Neuronal stem cell (in vitro differentiated cells): ENCODE data around the gene NPB.
A peak's percentile ranks its signal among the peaks of the same experiment; 100 is the strongest.
"Not testable (repeated sequence)": the region's sequence is repeated elsewhere in the genome, so short reads cannot be mapped to it uniquely, and the experiment has no call there.

ENCODE experiments used
- DNase-seq: peaks from one replicate; pipeline ENCODE4 v3.0.0-alpha.2; 2013; ENCODE audit warnings: low spot score
- H2AFZ ChIP-seq: one replicate; pipeline ENCODE4 v1.6.1; 2013; ENCODE audit warnings: mild to moderate bottlenecking, low read length, inconsistent platforms
- H2AK5ac ChIP-seq: 2 replicates; pipeline ENCODE4 v1.6.1; 2013; ENCODE audit warnings: low read depth, mild to moderate bottlenecking, inconsistent platforms, low read length, moderate library complexity, mixed read lengths
- H2BK120ac ChIP-seq: 2 replicates; pipeline ENCODE4 v1.6.1; 2013; ENCODE audit warnings: low read depth, mild to moderate bottlenecking, inconsistent platforms, low read length, moderate library complexity, mixed read lengths
- H2BK12ac ChIP-seq: one replicate; pipeline ENCODE4 v1.6.1; 2013; ENCODE audit warnings: low read length, inconsistent platforms
- H2BK15ac ChIP-seq: 2 replicates; pipeline ENCODE4 v1.6.1; 2013; ENCODE audit warnings: mild to moderate bottlenecking, low read length, inconsistent platforms, mixed read lengths
- H2BK5ac ChIP-seq: one replicate; pipeline ENCODE4 v1.6.1; 2013; ENCODE audit warnings: inconsistent platforms, mild to moderate bottlenecking, low read length, moderate library complexity
- H3K14ac ChIP-seq: one replicate; pipeline ENCODE4 v1.6.1; 2013; ENCODE audit warnings: low read length, inconsistent platforms
- H3K18ac ChIP-seq: 2 replicates; pipeline ENCODE4 v1.6.1; 2013; ENCODE audit warnings: low read length, inconsistent platforms
- H3K23ac ChIP-seq: 2 replicates; pipeline ENCODE4 v1.6.1; 2013; ENCODE audit warnings: low read depth, mild to moderate bottlenecking, mixed read lengths, low read length, inconsistent platforms; ENCODE audit not compliant: poor library complexity
- H3K27ac ChIP-seq: replicated peaks from 3 replicates; pipeline ENCODE4 v1.5.1; 2013; ENCODE audit warnings: low read length, inconsistent platforms
- H3K27me3 ChIP-seq, 3 experiments: 2 replicates each; pipeline ENCODE4 v1.6.1; 2013; ENCODE audit warnings: low read length in 3 of 3, mild to moderate bottlenecking in 2 of 3, inconsistent platforms in 1 of 3, low read depth in 1 of 3, mixed read lengths in 1 of 3, moderate library complexity in 1 of 3; ENCODE audit not compliant: control insufficient read depth in 3 of 3, insufficient read depth in 3 of 3
- H3K36me3 ChIP-seq, 2 donors: replicated peaks in 1 of 2; 2 replicates each; pipeline ENCODE4 v1.6.1; 2013; ENCODE audit warnings: low read length in 2 of 2; ENCODE audit not compliant: control insufficient read depth in 2 of 2, insufficient read depth in 2 of 2
- H3K4ac ChIP-seq: 2 replicates; pipeline ENCODE4 v1.6.1; 2013; ENCODE audit warnings: inconsistent platforms, mild to moderate bottlenecking, low read length, moderate library complexity
- H3K4me1 ChIP-seq, 2 donors: 1 replicate in 1 of 2; 2 replicates in 1 of 2; pipeline ENCODE4 v1.6.1; 2013; ENCODE audit warnings: low read length in 2 of 2, low read depth in 1 of 2; ENCODE audit not compliant: control insufficient read depth in 2 of 2, insufficient read depth in 1 of 2
- H3K4me2 ChIP-seq: one replicate; pipeline ENCODE4 v1.6.1; 2013; ENCODE audit warnings: mild to moderate bottlenecking, low read length, inconsistent platforms; ENCODE audit not compliant: insufficient read depth, poor library complexity, severe bottlenecking
- H3K4me3 ChIP-seq, 2 donors: 2 replicates each; pipeline ENCODE4 v1.5.1; 2013; ENCODE audit warnings: low read length in 2 of 2, mild to moderate bottlenecking in 2 of 2, inconsistent platforms in 1 of 2, moderate library complexity in 1 of 2
- H3K79me1 ChIP-seq: one replicate; pipeline ENCODE4 v1.6.1; 2013; ENCODE audit warnings: low read depth, mild to moderate bottlenecking, inconsistent platforms, low read length, moderate library complexity
- H3K9ac ChIP-seq: one replicate; pipeline ENCODE4 v1.6.1; 2013; ENCODE audit warnings: mild to moderate bottlenecking, low read depth, low read length, inconsistent platforms; ENCODE audit not compliant: poor library complexity
- H3K9me3 ChIP-seq, 2 donors: replicated peaks in 1 of 2; 2 replicates each; pipeline versions ENCODE3 to v1.6.1; 2013; ENCODE audit warnings: low read length in 2 of 2, mild to moderate bottlenecking in 2 of 2, inconsistent platforms in 1 of 2, low read depth in 1 of 2, mixed read lengths in 1 of 2, moderate library complexity in 1 of 2; ENCODE audit not compliant: control insufficient read depth in 2 of 2, insufficient read depth in 1 of 2
- H4K8ac ChIP-seq: one replicate; pipeline ENCODE4 v1.6.1; 2013; ENCODE audit warnings: low read depth, mild to moderate bottlenecking, inconsistent platforms, low read length, moderate library complexity
- H4K91ac ChIP-seq: one replicate; pipeline ENCODE4 v1.6.1; 2013; ENCODE audit warnings: low read length, low read depth, mild to moderate bottlenecking, inconsistent platforms; ENCODE audit not compliant: poor library complexity
- WGBS, 2 donors: extraction: QIAGEN DNeasy Blood & Tissue Kit; methylation state at CpG; one replicate each; pipeline ENCODE4 v1.1.7; 2013; ENCODE audit warnings: missing lambda C conversion rate in 2 of 2, mixed read lengths in 1 of 2; ENCODE audit not compliant: insufficient read length in 2 of 2, insufficient replicate concordance in 1 of 2; ENCODE audit errors: extremely low coverage in 2 of 2; 5-methylcytosine and 5-hydroxymethylcytosine counted together

NPB gene

DNA sequence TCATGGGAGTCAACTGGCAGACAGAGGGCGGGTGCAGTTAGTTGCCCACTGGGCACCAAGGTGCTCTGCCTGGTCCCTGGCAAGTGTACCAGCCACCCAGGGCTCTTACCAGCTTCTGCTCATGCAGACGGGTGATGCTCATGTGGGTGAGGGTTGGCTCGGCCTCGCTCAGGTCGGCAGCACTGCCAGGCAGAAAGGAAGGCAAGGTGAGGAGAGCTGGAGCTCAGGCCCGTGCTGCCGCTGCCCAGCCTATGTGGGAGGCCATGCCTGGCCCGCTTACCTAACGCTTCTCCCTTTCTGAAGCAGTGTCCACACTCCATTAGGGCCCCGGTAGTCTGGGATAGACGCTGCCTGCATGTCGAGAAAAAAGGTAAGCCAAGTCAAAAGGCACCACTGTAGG lies 13.3 kb downstream of the NPB start:
- Histone ChIP-seq H2AK5ac (no peak overlapping the region), H3K4me2 (no peak overlapping the region), H4K8ac (no peak overlapping the region), H2AFZ (no peak overlapping the region), H3K23ac (no peak overlapping the region), H3K4me1 (peaks cover 4 to 10% of the 10 kb centered on the region in 2 donors), H3K27me3 (no peaks in the 10 kb centered on the region), H3K18ac (no peak overlapping the region), H2BK120ac (no peak overlapping the region), H2BK12ac (no peak overlapping the region), H3K9ac (no peak overlapping the region), H2BK15ac (no peak overlapping the region), H3K14ac (no peak overlapping the region), H2BK5ac (no peak overlapping the region), H4K91ac (no peak overlapping the region), H3K4ac (no peak overlapping the region), H3K79me1 (peaks cover 8% of the 10 kb centered on the region), H3K27ac (no peak overlapping the region), H3K4me3 (peak overlapping the region in 1 of 2 donors; percentile 3), H3K9me3 (no peaks in the 10 kb centered on the region), H3K36me3 (peaks cover 28 to 58% of the 10 kb centered on the region in 2 donors)
- WGBS, 2 donors, result no CpG with 5 or more reads among the region's 12 CpGs
- DNase-seq, result no peak

DNA sequence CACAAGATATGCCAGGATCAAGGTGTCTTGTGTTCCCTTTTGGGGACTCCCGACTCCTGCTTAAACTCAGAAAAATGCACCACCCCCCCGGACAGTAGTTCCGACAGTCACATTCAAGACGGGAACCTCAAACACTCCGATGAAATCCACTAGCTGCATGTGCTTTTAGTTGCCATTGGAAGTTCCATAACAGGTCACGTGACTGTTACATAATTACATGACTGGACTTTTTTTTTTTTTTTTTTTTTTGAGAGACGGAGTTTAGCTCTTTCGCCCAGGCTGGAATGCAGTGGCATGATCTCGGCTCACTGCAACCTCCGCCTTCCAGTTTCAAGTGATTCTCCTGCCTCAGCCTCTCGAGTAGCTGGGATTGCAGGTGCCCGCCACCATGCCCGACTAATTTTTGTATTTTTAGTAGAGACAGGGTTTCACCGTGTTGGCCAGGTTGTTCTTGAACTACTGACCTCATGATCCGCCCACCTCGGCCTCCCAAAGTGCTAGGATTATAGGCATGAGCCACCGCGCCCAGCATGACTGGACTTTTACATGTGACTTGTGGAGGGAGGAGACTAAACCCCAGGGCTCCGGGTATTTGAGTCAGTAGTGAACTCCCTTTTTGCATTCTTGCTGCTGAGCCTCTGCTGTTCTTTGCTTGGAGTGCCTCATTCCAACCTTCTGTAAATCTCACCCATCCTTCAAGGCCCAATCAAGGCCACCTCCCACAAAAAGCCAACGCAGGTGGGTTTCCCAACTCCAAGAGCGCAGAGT lies 14.4 kb downstream of the NPB start:
- Histone ChIP-seq H3K36me3 (peaks cover 31 to 66% of the 10 kb centered on the region in 2 donors), H3K4ac (no peak overlapping the region), H3K79me1 (peaks cover 17% of the 10 kb centered on the region), H2BK12ac (no peak overlapping the region), H4K8ac (no peak overlapping the region), H2BK5ac (no peak overlapping the region), H3K4me2 (no peak overlapping the region), H3K14ac (no peak overlapping the region), H2BK15ac (no peak overlapping the region), H3K4me1 (peaks cover 3 to 7% of the 10 kb centered on the region in 2 donors), H3K27ac (no peak overlapping the region), H2AFZ (no peak overlapping the region), H3K4me3 (peak overlapping the region in 1 of 2 donors; percentile 77), H2AK5ac (no peak overlapping the region), H4K91ac (no peak overlapping the region), H3K23ac (no peak overlapping the region), H2BK120ac (no peak overlapping the region), H3K18ac (no peak overlapping the region), H3K27me3 (no peaks in the 10 kb centered on the region), H3K9me3 (no peaks in the 10 kb centered on the region), H3K9ac (no peak overlapping the region)
- WGBS, 2 donors, result no CpG with 5 or more reads among the region's 21 CpGs
- no peak for DNase-seq

DNA sequence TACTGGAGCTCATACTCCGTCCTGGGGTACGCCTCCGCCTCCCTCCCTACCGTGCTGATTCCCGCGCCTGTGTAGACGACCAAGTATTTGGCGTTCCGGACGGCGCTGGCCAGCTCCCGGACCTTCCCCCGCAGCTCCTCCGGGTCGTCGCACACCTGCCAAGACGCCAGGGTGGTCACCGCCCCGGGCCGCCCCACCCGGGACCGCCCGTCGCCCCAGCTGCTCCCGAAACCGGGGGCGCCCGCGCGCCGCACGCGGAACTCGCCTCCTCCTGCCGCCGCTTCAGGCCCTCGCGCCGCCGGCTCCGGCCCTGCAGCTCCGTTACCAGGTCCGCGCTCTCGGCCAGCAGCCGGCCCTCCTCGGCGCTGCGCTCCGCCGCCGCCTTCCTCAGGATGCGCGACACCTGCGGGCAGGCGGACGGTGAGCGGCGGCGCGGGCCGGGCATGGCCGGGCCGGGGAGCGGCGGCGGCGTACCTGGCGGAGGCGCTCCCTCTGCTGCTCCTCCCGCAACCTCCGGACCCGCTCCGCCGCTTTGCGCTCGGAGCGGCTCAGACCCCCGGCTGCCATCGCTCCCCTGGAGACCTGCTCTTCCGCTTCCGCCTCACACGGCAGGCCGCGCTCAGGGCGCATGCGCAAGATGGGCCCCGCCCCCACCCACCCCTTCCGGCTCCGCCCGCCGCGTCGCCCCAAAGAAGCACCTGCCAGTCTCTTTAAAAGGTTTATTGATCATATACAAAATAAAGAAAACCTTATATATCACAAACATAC lies 15.7 kb downstream of the NPB start, which contains the start of gene SIRT7:
TSS of gene SIRT7 (minus strand) at position 612 of the 768 bp plus-strand sequence. CDS start at position 567, 45 bp downstream.
- H3K9me3 ChIP-seq, result peaks cover 0 to under 1% of the 10 kb centered on the region in 2 donors
- no peak within 1 kb of the TSS for H2BK120ac ChIP-seq
- H2BK5ac ChIP-seq, result no peak within 1 kb of the TSS
- peak within 1 kb of the TSS; percentile 80 for H2AFZ ChIP-seq
- H2BK15ac ChIP-seq, result no peak within 1 kb of the TSS
- peak within 1 kb of the TSS; percentile 92 for H3K4me2 ChIP-seq
- H3K79me1 ChIP-seq, result peaks cover 27% of the 10 kb centered on the region
- WGBS, 2 donors, result no CpG with 5 or more reads among the region's 94 CpGs
- H3K4ac ChIP-seq, result no peak within 1 kb of the TSS
- H3K36me3 ChIP-seq, result peaks cover 37 to 68% of the 10 kb centered on the region in 2 donors
- H2AK5ac ChIP-seq, result peak within 1 kb of the TSS; percentile 64
- no peak within 1 kb of the TSS for H3K27ac ChIP-seq
- H4K91ac ChIP-seq, result no peak within 1 kb of the TSS
- no peaks in the 10 kb centered on the region for H3K27me3 ChIP-seq
- H2BK12ac ChIP-seq, result no peak within 1 kb of the TSS
- peak within 1 kb of the TSS; percentile 74 for H3K23ac ChIP-seq
- H3K4me1 ChIP-seq, result peaks cover 4 to 7% of the 10 kb centered on the region in 2 donors
- H3K18ac ChIP-seq, result peak within 1 kb of the TSS; percentile 57
- H4K8ac ChIP-seq, result no peak within 1 kb of the TSS
- H3K9ac ChIP-seq, result peak within 1 kb of the TSS; percentile 89
- H3K4me3 ChIP-seq, result peak within 1 kb of the TSS; percentile 77 to 90
- no peak within 1 kb of the TSS for H3K14ac ChIP-seq
- peak; percentile 83 for DNase-seq

DNA sequence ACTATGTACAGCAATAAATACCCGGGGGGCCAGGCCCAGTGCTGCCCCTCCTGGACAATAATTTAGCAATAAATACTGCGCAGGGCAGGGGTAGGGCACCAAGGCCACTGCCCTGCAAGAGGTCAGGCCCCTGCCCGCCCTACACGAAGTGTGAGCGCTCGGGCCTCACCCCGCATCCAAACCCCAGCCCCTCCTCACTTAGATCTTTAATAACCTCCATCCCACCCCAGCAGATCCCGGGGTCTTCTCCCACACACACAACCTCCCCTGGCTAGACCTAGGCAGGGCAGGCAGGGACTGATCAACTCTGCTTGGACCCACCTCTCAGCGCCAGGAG lies 16.3 kb downstream of the NPB start:
- H3K4me2 ChIP-seq, H3K27me3 ChIP-seq, H3K27ac ChIP-seq, H2BK5ac ChIP-seq, H3K4me1 ChIP-seq, H3K14ac ChIP-seq, H3K4ac ChIP-seq, H3K9me3 ChIP-seq, H2AK5ac ChIP-seq, H2BK12ac ChIP-seq, H2BK15ac ChIP-seq, H3K18ac ChIP-seq, DNase-seq, H4K8ac ChIP-seq, H2BK120ac ChIP-seq, H4K91ac ChIP-seq: not testable (repeated sequence)
- no CpG with 5 or more reads among the region's 9 CpGs for WGBS, 2 donors
- peak overlapping the region; percentile 74 for H3K23ac ChIP-seq
- peak overlapping the region; percentile 80 for H2AFZ ChIP-seq
- peaks cover 39 to 65% of the 10 kb centered on the region in 2 donors for H3K36me3 ChIP-seq
- peaks cover 31% of the 10 kb centered on the region for H3K79me1 ChIP-seq
- H3K9ac ChIP-seq, result peak overlapping the region; percentile 39
- H3K4me3 ChIP-seq, result peak overlapping the region in 1 of 2 donors; percentile 77
